GM21717 (cell line): ENCODE results near the gene ZNF479.
"Not testable (repeated sequence)": the region's sequence is repeated elsewhere in the genome, so short reads cannot be mapped to it uniquely, and the experiment has no call there.

Experiments
- ATAC-seq: cut with Tn5 transposase; IDR thresholded peaks from one replicate; pipeline ENCODE4 v1.9.1; 2021; ENCODE audit warnings: mild to moderate bottlenecking, moderate library complexity; ENCODE audit not compliant: unreplicated experiment

ZNF479 gene

GRCh38 chr7:57132336-57132735 is at the start of gene ZNF479:
TSS of gene ZNF479 (minus strand) at chr7:57132436. CDS start at chr7:57132324, 112 bp downstream.
- ATAC-seq: not testable (repeated sequence)

- no peak for ATAC-seq
Measured at GRCh38 chr7:57182031-57182430, 49.8 kb upstream of the ZNF479 start.

GRCh38 chr7:57181281-57181680 is 49.0 kb upstream of the ZNF479 start:
- ATAC-seq: no peak

GRCh38 chr7:57179776-57180415 is 47.7 kb upstream of the ZNF479 start:
- ATAC-seq: no peak

GRCh38 chr7:57178768-57179139 is 46.5 kb upstream of the ZNF479 start:
- ATAC-seq: no peak

- no peak for ATAC-seq
Measured at GRCh38 chr7:57177856-57178767, 45.9 kb upstream of the ZNF479 start.

GRCh38 chr7:57176928-57177635 is 44.8 kb upstream of the ZNF479 start:
- no peak for ATAC-seq

- ATAC-seq: no peak
Measured at GRCh38 chr7:57165285-57165899, 33.2 kb upstream of the ZNF479 start.

GRCh38 chr7:57120123-57120784 is 12.0 kb downstream of the ZNF479 start:
- not testable (repeated sequence) for ATAC-seq
